Hematopoietic multipotent progenitor cell (in vitro differentiated cells): ENCODE data around the gene OLIG1. TPM values are rescaled to one million over a fixed set of nuclear protein-coding genes. Genes with fewer than 3 reads are reported as not detected.
A peak's percentile ranks its signal among the peaks of the same experiment; 100 is the strongest.

ENCODE experiments used
- DNase-seq, 3 donors: peaks; one replicate each; pipeline ENCODE4 v3.0.0-alpha.2; 2011 to 2015; ENCODE audit warnings: low read depth in 2 of 3, low spot score in 2 of 3
- total RNA-seq: library from RNA; depleted of rRNA; stranded (reverse); fragments of >200 nt; gene quantifications from one replicate; pipeline ENCODE4 v1.2.3, GENCODE V29; 2012

OLIG1 gene
- total RNA-seq, 1 donor, result 0.27 TPM

DNA sequence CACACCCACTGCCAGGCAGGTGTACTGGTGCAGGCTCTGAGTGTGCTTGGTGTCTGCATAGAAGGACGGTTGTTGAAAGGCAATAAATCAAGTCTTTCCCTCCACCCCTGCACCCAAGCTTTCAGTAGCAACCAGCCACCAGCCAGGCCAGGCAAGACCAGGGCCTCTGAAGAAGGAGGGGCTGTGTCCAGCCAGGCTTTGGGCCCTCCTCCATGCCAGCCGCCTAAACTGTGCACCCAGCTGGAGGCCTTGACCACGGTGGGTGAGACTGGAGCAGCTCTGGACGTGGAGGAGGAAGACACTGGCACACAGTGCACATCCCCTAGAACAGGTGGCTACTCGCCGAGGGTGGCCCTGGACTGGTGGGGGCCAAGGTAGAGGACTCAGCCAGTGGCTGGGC, 39.3 kb upstream of the OLIG1 start:
- DNase-seq, result no peak

DNA sequence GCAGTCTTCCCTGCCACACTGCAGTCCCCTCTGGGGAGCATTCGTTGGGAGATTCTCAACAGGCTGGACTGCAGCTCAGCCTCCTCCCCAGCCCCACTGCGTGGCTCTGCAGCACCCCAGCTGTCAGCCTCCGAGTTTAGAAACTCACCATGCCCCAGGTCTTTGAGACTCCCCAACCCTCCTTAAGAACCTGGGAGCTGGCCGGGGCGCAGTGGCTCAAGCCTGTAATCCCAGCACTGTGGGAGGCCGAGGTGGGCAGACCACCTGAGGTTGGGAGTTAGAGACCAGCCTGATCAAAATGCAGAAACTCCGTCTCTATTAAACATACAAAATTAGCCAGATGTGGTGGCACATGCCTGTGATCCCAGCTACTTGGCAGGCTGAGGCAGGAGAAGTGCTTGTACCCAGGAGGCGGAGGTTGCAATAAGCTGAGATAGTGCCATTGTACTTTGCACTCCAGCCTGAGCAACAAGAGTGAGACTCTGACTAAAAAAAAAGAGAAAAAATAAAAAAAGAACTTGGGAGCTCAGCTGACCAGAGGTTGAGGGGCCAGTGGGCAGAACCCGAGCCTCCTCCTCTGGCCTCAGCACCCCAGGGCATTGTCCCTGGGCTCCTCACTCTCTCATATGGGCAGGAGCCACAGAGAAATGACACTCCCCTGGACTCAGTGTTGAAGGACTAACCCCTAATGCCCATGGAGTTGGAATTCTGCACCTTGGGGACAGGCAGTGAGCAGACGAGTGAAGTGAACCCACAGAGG, 38.6 kb upstream of the OLIG1 start:
- no peak for DNase-seq

DNA sequence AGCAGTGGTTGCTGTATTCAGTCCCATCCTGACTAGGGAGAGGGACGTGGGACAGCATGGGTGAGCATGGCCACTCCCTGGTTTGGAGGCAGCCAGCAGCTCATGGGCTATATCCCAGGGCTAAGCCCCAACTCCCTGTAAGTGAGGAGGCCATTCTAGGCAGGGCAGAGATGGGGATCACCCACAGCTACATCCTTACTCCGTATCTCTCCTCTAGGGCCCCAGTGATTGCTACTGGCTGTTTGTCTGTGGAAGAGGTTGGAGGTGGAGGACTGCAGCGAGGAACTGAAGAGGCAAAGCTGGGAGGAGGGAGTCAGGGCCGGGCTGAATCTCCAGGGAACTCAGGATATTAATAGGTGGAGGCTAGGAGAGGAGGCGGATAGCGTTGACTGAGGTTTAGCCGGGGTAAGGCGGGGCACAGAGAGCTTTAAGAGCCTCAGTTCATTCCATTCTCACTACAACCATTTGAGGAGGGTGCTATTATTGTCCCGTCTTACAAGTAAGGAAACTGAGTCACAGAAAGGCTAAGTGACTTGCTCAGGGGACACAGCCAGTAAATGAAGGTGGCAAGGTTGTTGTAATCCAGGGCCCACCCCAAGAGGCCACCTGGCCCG, 37.4 kb upstream of the OLIG1 start:
- DNase-seq, result no peak

DNA sequence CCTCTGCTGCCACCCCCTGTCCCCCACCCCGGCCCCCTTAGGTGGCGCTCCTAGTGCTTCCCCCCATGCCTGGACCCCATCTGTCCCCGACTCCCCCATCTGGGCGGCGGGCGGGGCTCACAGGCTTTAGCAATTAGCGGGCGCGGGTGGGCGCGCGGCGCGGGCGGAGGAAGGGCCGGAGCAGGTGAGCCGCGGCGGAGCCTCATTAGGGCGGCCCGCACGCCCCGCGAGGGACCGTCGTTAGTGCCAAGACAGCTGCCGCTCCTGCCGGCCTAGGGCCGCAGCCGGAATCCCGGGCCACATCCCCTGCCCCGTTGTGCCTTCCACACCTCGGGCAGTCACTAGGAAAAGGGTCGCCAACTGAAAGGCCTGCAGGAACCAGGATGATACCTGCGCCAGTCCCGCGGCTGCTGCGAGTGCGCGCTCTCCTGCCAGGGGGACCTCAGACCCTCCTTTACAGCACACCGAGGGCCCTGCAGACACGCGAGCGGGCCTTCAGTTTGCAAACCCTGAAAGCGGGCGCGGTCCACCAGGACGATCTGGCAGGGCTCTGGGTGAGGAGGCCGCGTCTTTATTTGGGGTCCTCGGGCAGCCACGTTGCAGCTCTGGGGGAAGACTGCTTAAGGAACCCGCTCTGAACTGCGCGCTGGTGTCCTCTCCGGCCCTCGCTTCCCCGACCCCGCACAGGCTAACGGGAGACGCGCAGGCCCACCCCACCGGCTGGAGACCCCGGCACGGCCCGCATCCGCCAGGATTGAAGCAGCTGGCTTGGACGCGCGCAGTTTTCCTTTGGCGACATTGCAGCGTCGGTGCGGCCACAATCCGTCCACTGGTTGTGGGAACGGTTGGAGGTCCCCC, 36.6 kb upstream of the OLIG1 start:
- no peak for DNase-seq

DNA sequence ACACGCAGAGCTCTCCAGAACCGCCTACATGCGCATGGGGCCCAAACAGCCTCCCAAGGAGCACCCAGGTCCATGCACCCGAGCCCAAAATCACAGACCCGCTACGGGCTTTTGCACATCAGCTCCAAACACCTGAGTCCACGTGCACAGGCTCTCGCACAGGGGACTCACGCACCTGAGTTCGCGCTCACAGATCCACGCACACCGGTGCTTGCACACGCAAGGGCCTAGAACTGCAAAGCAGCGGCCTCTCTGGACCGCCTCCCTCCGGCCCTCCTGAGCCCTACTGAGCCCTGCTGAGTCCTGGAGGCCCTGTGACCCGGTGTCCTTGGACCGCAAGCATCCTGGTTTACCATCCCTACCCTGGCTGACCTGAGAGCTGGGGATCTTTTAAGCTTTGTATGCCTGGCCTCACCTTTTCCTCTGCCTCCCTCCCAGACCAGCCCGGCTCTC, 36.0 kb upstream of the OLIG1 start:
- DNase-seq, result no peak

DNA sequence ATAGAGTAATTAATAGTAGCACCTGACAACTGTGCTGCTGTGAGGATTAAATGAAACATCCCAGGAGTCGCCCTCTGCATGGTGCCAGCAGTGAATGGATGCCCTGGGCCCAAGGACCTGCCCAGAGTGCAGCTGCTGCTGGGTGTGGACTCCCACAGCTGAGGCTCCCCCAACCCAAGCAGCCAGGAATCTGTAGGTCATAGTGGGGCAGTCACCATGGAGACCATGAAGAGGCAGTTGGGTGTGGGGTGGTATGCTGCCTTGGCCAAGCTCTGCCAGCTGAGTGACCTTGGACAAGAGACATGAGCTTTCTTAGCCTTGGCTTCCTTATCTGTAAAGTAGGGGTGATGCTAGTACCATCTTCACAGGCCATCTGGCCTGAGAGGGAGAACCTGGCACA, 34.8 kb upstream of the OLIG1 start:
- no peak for DNase-seq

DNA sequence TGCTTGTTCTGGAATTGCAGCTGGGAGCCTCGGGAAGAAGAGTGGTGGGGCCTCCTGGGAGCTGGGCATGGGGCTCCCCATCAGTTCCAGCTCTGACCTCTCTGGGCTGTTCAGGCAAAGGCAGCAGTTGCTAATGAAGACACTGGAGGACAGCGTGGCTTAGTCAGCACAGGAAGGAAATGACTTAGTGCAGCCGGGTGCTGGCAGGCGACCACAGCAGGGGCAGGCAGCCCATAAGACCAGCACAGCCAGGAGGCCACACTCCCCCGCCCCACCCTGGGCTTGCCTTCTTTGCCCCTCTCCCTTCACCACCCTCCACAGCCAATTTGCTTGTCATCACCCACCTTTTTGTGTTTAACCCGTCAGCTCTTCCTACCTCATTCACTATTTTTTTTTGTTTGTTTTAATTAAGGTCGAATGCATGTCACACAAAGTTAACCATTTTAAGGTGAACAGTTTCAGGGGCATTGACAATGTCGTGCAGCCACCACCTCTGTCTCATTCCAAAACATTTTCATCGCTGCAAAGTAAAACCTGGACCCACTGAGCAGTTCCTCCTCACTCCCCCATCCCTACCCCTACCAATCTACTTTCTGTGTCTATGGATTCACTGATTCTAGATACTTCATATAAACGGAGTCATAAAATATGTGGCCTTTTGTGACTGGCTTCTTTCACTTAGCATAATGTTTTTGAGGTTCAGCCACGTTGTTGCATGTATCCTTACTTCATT, 33.3 kb upstream of the OLIG1 start:
- DNase-seq, result peak in 2 of 3 donors; percentile 90 to 92

DNA sequence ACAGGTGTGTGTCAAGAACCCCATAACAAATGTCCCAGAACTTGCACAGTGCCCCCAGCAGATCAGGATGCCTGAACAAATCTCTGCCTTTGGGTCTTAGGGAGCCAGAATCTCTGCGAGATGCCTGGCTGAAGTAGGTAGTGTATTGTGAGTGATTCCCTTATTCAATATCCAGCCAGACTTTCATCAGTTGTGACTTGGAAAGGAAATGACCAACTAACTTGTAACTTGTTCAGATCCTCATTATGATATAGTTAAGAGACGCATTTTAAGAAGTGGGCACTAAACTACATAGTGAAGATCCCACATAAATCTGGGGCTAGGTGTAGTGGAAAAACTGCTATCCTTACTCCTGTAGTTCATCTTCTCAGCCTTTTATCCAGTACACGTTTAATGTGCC, 32.4 kb upstream of the OLIG1 start:
- no peak for DNase-seq

DNA sequence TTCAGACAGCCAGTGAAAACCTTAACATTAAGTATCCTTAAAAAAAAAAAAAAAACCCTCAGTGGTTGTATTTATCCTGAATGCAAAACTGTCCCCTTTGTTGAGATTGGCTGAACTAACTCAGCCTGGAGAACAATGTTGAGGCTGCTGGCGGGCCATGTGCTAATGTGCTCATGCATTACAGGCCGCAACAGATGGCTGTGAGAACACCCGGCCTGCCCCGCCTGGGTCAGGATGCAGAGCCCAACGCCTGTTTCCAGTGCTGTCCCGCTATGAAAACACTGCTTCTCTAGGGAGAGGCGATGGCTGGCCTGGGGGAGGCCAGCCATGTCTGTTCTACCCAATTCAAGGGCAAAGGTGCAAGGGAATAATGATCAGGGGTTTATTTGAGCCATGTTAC, 30.4 kb upstream of the OLIG1 start:
- DNase-seq, result no peak

DNA sequence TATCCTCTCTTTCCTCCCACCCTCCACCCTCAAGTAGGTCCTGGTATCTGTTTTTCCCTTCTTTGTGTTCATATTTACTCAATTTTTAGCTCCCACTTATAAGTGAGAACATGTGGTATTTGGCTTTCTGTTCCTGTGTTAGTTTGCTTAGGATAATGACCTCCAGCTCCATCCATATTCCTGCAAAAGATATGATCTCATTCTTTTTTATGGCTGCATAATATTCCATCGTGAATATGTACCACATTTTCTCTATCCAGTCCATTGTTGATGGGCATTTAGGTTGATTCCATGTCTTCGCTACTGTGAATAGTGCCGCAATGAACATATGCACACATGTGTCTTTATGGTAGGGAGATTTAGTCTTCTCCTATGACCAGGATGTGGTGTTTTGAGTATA, 29.7 kb upstream of the OLIG1 start:
- DNase-seq, result no peak

DNA sequence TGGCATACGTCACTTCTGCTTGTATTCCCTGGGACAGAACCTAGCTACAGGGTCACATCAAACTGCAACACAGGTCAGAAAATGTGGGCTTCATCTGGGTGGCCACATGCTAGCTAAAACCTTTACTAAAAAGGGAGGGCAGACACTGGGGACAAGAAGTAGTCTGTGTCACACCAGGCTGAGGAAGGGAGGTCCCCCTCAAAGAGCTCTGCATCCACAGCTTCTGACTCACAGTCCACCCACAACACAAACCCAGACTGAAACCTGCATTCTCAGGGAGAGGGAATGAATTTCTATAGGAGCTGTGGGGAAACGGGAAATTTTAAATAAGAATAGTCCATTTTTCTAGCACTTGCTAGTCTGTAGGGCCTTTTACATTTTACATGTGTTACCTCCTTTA, 28.0 kb upstream of the OLIG1 start:
- DNase-seq, result no peak

DNA sequence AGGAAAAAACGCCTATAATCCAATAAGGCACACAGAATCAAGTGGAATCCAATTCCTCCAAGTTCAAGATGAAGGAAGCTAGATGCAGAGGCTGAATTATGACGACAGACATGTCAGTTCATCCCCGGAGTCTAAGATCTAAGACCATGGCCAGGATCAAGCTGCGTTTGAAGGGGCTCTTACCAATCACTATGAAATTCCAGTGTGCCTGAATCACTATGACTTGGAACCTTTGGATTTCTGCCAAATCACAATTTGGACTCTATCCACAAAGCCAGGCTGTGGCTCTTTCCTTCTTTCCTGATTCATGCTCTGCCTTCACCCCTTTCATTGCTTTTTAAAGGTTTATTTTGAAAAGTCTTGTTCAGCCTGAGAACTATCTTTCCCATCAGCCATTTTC, 27.1 kb upstream of the OLIG1 start:
- no peak for DNase-seq

DNA sequence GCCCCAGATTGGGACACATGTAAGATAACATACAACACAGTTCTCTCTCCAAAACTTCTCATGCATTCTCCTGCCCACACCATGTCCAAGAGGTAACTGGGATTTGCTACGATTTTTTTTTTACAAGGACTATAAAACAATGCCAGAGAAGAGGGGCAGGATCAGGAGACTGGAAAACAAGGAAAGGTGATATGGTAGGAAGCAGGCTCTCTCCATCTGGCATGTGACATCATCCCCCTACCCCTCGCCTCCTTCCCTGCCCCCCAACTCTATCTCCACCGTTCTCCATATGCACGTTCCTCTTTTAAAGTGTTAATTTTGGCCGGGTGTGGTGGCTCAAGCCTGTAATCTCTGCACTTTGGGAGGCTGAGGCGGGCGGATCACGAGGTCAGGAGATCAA, 23.5 kb upstream of the OLIG1 start:
- DNase-seq, result no peak

DNA sequence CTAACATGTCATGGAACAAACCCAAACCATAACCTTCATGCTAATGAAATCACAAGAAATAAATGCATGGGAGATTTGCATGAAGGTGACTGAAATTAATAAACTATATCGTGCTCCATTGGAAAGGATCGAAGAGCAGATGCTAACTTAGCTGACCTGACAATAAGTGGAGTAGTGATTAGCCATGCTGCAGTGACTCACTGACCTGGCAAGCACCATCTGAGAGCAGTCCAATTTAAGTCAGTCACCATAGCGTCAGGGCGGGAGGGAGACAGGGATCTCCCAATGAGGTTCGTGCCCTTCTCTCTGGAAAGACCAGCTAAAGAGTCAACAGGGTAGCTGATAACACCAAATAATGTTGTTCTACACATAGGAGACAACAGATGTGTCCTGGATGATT, 22.7 kb upstream of the OLIG1 start:
- DNase-seq, result no peak

DNA sequence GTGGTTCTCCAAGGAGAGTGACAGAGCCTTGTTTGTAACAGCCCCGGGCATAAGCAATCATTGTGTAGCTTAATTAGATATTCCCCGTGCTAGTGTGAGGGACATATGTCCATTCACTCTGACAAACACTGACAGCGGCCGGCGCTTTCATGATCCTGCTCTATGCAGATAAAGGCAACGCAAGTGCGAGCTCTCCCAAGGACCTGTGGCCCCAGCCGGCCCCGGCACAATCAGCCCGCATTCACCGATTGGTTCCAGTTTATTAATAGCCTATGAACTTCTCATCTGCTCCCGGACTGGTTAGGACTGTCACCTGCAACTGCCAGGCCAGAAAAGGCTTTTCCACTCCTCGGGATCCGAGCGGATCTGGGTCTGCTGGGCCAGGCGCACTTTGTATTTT, 18.0 kb upstream of the OLIG1 start:
- DNase-seq, result no peak

DNA sequence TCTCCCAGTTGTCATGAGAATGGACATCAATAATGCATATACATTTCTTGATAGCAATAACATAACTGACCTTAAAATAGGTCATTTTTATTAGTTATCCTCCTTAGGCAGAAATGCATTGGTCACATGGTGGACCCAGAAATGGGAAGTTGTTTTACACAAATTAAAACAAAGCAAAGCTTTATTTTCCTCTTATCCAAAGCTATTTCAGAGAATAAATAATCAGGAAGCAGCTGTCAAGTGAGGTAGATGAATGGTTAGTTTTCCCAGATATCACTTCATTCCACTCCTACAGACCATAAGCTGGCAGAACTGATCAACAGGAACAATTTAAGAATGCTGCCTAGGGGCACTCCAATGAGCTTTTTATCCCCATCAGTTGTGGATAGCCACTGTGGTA, 16.0 kb upstream of the OLIG1 start:
- no peak for DNase-seq

DNA sequence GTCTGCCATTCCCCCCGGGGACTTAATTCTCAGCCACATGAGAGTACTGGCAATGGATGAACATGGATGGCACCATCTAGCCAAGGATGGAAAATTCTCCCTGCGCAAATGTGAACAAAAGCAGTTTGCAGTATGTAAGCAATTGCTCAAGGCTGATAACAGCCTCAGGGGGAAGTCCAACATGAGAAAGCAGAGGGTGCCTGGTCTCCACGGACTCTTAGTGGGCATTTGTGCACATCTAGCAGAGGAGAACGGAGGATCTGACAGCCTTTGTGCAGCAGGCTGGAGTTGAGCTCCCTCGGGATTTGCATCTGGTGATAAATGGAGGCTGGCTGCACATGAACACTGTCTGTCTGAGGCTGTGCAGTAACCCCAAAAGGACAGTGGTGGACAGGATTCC, 13.9 kb upstream of the OLIG1 start:
- no peak for DNase-seq

DNA sequence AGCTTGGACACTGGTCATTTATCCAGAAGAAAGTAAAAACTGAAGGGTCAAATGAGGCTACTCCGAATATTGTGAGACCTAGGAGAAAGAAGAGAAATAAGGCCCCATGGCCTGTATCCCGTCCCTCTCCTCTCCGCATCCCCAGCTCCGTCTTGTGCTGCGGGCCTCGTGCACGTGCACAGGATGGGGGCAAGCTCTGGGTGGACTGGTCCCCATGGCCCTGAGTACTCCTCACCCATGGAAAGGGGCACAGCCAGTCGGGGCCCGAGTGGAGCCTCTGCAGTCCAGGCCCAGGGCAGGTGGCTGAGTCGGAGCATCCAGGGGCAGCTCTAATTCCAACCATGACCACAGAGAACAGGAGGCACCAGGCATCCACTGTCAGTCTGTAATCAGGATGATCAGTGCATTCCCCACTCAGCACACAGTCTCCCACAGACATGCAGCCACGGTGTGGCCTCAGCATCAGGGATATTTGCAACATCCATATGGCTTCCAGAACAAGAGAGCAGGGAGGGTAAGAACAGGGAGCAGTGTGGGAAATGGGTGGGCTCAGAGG, 12.5 kb upstream of the OLIG1 start:
- DNase-seq, result no peak

DNA sequence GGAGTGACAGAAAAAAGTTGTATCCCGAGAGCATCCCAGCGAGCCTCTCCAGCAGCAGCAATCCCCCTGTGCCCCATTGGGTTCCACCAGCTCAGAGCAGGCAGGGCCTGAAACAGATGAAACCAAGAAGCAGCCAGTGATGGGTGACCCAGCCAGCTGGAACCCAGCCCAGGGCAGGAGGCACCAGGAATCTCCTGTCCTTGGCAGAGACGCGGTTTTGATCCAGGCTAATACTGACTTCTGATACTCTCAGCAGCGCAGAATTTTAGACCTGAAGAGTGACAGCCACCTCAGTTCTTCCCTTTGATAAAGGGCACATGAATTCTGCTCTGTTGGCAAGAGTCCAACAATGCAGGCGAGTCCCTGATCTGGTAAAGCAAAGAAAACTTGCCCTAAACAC, 11.4 kb upstream of the OLIG1 start:
- no peak for DNase-seq

DNA sequence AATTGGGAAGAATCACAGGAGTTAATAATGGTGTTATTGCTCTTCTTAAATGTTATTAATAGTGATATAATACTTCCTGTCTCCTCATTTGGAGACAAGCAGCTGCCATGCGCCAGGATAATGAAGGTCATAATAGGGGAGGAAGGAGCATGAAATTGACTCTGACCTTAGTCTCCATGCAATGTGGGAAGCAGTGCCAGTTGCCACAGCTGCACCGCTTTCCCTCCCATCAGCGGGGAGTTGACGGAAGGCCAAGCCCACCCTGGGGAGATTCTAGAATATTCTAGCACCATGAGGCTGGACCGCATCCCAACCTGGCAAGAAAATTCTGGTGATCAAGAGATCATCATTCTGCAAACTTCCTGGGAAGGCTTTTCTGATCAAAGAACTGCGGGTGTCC, 11.0 kb upstream of the OLIG1 start:
- no peak for DNase-seq

DNA sequence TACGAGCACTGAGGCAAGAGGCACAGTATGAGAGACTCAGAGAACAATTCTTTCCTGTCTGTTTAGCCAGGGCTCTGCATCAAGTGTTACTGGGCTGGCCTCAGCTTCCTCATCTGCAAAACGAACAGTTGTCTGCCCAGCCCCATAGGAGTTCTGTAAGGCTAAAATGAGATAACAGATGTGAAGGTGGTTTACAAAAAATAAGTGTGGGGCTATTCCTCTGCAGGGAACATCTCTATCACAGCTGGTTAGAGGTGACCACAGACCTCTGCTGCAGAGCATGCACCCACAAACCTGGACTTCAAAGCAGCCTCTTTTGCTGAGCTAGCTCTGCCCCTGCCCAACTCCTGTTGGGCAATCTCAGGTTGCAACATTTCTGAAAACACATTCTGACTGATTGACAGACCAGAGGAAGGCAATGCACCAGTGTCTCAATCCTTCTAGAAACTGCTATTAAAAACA, 10.5 kb upstream of the OLIG1 start:
- peak in 1 of 3 donors; percentile 63 for DNase-seq
